DMS53 treated with DMSO at 0.1 percent for 48 hours (cell line): ENCODE measurements around the gene RIPK3.
"Not testable (repeated sequence)": the region's sequence is repeated elsewhere in the genome, so short reads cannot be mapped to it uniquely, and the experiment has no call there.

Experiments
- DNase-seq: peaks from one replicate; lab custom pipeline; 2025; ENCODE audit not compliant: unreplicated experiment; lab: John Stamatoyannopoulos, UW

Gene RIPK3

DNA sequence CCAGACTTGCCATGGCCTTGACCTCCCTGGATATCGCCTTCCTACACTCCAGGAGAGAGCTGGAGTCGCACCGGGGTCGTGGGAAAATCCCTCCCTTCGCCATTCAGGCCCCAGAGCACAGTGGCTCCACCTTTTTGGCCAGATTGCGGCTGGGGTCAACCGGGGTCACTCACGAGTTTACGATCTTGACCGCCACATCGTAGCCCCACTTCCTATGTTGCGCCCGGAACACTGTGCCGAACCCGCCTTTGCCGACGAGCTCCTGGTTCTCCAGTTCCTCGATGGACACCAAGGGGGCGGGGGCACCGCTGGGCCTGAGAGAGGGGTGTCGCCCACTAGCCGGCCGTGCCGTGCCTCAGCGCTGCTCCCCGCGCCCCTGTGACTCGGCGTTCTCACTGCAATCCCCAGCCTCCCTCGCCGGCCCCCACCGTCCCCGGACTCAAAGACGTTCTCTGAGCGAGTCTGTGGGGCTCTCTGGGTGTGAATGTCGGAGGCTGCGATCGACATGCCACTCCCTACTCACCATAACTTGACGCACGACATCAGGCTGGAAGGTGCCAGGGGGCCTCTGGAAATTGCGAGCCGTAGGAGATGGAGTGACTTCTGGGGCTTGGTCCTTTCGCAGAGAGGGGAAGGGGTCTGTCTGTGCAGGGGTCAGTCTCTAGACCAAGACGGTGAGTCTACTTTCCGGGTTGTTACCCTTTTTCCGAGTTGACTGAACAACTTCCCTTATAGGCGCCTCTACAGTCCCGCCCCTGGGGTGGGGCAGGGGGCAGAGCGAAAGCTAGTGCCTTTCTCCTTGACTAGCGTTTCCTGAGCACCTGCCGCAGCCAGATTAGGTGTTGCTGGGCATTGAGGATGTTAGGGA is at the start of gene RIPK3:
Gene RIPK3 (minus strand): TSS at position 708 of the 868 bp plus-strand sequence. CDS start 165 bp downstream, at position 543.
- peak; percentile 71 for DNase-seq

DNA sequence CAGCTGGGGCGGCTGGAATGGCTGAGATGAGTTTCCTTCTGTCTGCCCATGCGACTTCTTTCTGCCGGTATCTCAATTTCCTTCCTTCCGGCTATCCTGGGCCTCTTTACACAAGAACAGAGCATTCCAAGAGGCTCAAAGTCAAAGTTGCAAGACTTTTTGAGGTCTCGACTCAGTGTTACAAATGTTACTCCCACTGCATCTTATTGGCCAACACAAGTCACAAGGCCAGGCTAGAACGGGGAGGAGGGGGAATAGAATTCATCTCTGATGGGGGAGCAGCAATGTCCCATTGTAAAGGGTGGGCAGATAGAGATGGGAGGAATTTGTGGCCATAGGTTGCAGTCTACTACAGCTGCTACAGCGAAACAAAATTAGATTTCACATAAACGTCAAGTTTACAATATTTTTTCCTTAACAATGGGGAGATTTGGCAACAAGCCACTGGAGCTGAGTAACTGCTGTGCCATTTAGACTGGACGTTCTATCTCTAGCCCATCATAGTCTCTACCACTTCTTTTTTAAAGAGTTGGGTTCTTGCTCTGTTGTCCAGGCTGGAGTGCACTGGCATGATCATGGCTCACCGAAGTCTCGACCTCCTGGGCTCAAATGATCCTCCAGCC is 49.5 kb upstream of the RIPK3 start:
- DNase-seq: no peak

DNA sequence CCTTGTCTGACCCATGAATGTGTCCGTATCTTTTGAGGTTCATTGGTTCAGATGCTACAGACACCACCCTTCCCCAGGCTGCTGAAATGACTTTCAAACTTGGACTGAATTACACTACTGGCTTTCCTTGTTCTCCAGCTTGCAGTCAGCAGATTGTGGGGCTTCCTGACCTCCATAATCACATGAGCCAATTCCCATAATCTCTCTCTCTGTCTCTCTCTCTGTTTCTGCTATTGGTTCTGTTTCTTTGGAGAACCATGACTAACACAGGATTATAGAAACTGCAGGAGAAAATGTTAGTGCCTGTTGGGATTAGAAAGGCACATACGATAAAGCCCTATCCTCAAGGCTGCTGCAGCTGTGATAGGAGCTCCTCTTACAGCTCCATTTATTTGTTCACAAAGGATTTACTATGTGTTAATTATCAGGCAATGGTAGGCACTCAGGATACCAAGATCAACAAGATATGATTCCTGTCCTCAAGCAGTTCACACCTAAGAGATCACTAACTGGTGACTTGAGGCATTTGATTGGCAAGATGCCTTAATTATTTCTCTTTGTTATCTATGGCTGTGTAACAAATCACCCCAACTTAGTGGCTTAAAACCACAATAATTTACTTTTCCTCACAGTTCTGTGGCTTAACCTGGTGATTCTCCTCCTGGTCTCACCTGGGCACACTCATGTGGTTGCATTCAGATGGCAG is 48.8 kb upstream of the RIPK3 start:
- DNase-seq: no peak

- not testable (repeated sequence) for DNase-seq
Observed at GRCh38 chr14:24387579-24387978, 47.8 kb upstream of the RIPK3 start.

DNA sequence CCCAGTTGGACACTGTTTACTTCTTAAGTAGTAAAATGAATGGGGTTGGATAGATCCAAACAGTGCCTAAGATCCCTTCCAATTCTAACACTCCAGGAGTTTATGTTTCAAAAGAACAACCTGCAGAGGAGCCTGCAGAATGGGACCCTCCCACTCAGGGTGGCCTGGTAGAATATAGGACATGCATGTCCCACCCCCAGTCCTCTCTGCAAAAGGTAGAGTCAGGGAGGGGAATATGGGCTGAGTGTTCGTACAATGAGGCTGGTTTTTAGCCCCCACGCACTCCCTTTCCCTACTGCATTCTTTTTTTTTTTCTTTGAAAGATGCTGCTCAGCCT is 47.2 kb upstream of the RIPK3 start:
- no peak for DNase-seq

GRCh38 chr14:24385524-24385923 is 45.7 kb upstream of the RIPK3 start:
- no peak for DNase-seq

DNA sequence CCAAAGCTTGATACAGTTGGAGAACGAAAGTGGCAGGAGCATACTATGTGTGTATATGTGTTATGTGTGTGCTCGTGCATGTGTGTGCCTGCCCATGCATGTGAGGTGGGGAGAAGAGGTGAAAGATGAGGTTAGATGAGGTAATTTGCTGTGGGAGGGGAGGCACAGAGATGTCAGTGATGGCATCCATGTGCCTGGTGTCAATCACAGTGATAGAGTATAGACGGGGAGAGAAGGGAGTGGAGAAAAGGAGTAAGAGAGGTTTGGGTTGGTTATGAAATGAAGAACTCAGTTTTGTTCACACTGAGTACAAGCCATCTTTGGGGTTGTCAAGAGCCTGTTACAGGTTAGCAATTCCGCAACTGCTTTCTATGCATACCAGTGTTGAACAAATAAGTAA is 44.4 kb upstream of the RIPK3 start:
- DNase-seq: no peak

- DNase-seq: no peak
Observed at GRCh38 chr14:24382064-24382371, 42.2 kb upstream of the RIPK3 start.

DNA sequence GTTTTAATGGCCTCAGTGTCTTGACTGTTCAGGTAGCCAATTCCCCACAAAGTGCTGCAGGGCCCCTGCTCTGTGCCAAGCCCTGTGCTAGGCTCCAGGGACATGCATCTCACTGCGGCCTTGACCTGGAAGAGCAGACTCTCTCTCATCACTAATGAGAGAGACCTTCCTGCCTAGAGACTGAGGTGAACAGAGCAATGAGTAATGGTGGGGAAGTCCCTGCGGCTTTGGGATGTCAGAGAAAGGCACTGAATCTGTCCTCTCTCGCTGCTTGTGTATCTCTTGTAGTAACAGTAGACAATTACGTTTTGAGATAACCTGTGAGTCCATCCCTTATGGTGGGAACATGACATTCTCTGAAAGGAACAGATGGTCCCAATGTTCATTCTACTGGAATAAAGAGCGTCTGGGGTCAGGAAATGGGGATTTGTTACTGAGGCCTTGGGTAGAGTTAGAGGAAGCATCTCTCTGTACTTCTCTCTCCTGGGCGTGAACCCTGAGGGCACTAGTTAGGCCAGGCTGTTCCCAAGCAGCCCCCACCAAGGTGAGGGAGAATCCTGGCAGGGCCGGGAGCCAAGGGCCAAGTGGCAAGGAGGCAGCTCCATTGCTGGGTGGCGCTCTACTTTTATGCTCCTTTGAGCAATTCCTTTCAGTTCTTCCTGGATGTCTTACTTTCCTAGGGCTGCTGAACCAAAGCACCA is 41.7 kb upstream of the RIPK3 start:
- no peak for DNase-seq

DNA sequence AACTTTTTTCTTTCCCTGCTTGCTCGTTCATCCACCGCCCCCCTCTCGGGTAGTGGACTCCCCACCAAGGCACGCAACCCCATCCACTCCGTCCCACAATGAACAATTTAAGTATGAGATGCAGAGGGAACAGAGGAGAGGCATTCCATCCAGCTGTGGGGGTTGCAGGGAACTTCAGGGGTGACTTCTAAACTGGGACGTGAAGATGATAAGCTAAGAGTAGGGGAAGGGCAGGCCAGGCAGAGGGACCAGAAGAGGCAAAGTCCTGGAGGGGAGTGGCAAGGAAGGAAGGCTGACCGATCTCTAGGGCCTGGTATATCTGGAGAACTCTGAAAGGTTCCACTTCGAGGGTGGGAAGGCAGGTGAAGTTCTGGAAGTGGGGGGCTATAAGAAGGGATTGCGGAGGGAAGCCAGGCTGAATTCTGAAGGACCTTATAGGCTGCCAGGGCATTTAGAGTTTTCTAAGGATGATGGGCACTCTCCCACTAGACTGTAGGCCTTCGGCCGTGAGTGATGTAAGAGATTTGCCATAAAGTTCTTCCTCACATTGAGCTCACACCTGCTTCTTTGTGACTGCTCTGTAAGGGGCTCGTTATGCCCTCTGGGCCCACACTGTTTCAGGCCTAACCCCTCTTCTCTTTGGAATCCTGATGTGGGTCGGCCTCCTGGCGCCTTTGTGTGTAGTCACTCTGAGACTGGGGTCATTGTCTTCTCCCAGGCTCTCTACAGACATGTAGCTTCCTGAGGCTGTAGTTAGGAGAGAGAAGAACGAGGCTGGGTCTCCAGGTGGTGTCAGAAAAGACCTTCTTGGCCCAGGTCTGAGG is 40.3 kb upstream of the RIPK3 start:
- no peak for DNase-seq

GRCh38 chr14:24378981-24379906 is 39.5 kb upstream of the RIPK3 start:
- no peak for DNase-seq

DNA sequence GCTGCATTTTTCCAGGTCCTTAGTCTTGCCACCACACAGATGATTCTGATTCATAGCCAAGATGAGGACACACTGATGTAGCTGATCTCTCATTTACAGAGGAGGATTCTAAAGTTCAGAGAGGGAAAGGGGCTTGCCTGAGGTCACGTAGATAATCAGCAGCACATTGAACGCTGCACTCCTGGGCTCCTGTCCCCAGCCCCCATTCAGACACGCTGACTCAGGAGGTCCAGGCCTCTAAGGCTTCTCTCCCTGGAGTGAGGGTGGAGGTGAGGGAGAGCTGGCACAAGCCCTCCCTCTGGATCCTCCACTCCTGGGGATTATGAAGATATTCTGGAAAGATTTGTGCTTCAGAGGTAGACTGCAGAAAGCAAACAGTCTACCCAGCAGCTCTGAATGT is 38.5 kb upstream of the RIPK3 start:
- DNase-seq: no peak

DNA sequence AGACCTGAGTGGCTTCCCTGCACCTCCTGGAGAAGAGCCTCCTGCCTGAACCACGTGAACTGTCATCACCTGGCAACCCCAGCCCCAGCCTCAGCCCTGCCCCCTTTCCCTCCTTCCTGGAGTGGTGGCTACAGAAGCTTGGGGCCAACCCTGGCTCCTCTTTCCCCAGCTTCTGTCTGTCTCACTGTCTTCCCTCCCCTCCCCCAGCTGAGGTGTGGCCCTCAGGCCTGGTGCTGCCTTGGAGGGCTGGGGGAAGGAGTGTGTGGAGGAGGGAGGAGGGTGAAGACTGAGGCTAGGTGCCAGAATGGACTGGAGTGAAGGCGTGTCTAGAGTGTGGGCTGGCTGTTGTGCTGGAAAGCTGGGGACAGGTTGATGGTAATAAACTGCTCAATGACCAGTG is 37.9 kb upstream of the RIPK3 start:
- DNase-seq: peak; percentile 14

DNA sequence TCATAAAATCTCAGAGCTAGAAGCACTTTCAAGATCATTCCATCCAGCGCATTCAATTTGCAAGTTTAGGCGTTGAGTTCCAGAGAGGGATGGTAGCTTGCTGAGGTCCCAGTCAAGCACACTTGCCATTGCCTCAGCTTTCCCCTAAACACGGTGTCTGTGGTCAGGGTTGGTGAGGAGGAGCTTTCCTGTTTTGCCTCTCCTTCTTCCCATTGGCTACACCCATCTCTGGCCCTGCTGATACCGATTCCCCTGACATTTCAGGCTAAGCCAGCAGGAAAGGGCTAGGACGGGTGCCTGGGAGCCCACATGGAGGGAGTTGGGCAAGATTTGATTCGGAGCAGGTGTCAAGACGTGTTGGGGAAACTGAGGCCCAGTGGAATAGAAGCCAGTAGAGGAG is 37.3 kb upstream of the RIPK3 start:
- DNase-seq: no peak

- no peak for DNase-seq
Observed at GRCh38 chr14:24376448-24377070, 36.8 kb upstream of the RIPK3 start.

DNA sequence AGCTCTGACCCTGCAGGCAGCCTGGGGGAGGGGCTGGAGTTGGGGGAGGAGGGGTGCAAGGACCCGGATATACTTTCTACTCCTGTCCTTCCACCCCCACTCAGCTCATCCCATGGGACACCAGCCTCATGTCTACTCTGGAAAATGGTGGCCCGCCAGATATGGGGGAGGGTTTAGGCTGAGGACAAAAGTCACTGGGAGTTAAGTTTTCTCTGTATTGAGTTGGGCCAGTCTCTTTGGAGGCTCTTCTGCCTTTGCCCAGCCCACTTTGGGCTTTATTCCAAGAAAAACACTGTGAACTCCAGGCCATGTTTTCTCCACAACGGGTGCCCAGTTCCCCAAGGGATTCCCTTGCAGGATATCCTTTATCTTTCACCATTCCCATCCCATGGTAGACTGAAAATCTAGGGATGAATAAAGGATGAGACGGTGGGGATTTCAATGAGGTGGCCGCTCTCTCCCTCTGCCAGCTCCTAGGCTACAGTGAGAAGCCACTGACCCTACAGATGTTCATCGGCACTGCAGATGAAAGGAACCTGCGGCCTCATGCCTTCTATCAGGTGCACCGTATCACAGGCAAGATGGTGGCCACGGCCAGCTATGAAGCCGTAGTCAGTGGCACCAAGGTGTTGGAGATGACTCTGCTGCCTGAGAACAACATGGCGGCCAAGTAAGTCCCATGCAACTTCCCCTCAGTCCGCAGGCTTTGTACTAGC is 33.1 kb upstream of the RIPK3 start:
- DNase-seq: no peak

- DNase-seq: not testable (repeated sequence)
Observed at GRCh38 chr14:24371605-24372004, 31.8 kb upstream of the RIPK3 start.

GRCh38 chr14:24370748-24371147 is 31.0 kb upstream of the RIPK3 start:
- DNase-seq: no peak
